H1 (cell line): ENCODE results near the gene RAB11A. TPM values are rescaled to one million over a fixed set of nuclear protein-coding genes. Genes with fewer than 3 reads are reported as not detected.

ENCODE experiments used
- CTCF ChIA-PET: fragments of 300-600 bp; sonication (Branson Sonifier 250); formaldehyde crosslinking; loops from one replicate; lab custom pipeline; 2021; ENCODE audit not compliant: partially characterized antibody; lab: Charles Lee
- POLR2A ChIA-PET: fragments of 300-600 bp; sonication (Branson Sonifier 250); formaldehyde crosslinking; loops from one replicate; lab custom pipeline; 2021; ENCODE audit warnings: inconsistent platforms; ENCODE audit not compliant: partially characterized antibody; lab: Charles Lee
- DNase-seq, 2 experiments: peaks; one replicate each; pipeline versions ENCODE4 v3.0.0 to v3.0.0-alpha.2; 2010 to 2022; ENCODE audit warnings: low spot score in 2 of 2, low read depth in 1 of 2, mixed read lengths in 1 of 2
- FAIRE-seq: peaks from 2 replicates; lab custom pipeline; 2011; peaks lifted over from hg19 to GRCh38; lab: Jason Lieb, UNC
- H2AFZ ChIP-seq: 2 replicates; pipeline ENCODE4 v1.8.1; 2012; ENCODE audit warnings: low read length, inconsistent platforms
- H2AK5ac ChIP-seq: 2 replicates; pipeline ENCODE4 v1.6.1; 2013; ENCODE audit warnings: low read depth, low read length
- H2BK120ac ChIP-seq: replicated peaks from 2 replicates; pipeline ENCODE3; 2013; ENCODE audit warnings: low read depth, low read length, inconsistent platforms
- H2BK12ac ChIP-seq: 2 replicates; pipeline ENCODE4 v1.6.1; 2013; ENCODE audit warnings: low read depth, low read length
- H2BK15ac ChIP-seq: 2 replicates; pipeline ENCODE4 v1.6.1; 2013; ENCODE audit warnings: low read length
- H2BK20ac ChIP-seq: 2 replicates; pipeline ENCODE4 v1.6.1; 2013; ENCODE audit warnings: low read length
- H2BK5ac ChIP-seq: 2 replicates; pipeline ENCODE4 v1.6.1; 2013; ENCODE audit warnings: low read depth, low read length
- H3K14ac ChIP-seq: 2 replicates; pipeline ENCODE4 v1.6.1; 2013; ENCODE audit warnings: inconsistent platforms; ENCODE audit not compliant: insufficient read length
- H3K18ac ChIP-seq: 2 replicates; pipeline ENCODE4 v1.6.1; 2013; ENCODE audit warnings: low read length; ENCODE audit errors: extremely low read depth
- H3K23ac ChIP-seq: 2 replicates; pipeline ENCODE4 v1.6.1; 2013; ENCODE audit warnings: inconsistent platforms; ENCODE audit not compliant: insufficient read length
- H3K23me2 ChIP-seq: 2 replicates; pipeline ENCODE4 v1.6.1; 2013; ENCODE audit warnings: low read depth, low read length
- H3K27ac ChIP-seq: 2 replicates; pipeline ENCODE4 v1.6.1; 2011; ENCODE audit warnings: low read depth, low read length, inconsistent platforms
- H3K27me3 ChIP-seq, 4 experiments: replicated peaks in 1 of 4; 1 replicate in 1 of 4; 2 replicates in 3 of 4; pipeline versions ENCODE4 v1.6.1 to v1.8.1; 2011 to 2013; ENCODE audit warnings: low read length in 3 of 4, mild to moderate bottlenecking in 3 of 4, inconsistent platforms in 2 of 4, mixed read lengths in 2 of 4, moderate library complexity in 1 of 4; ENCODE audit not compliant: control insufficient read depth in 3 of 4, insufficient read depth in 3 of 4; ENCODE audit errors: extremely low read depth in 1 of 4
- H3K36me3 ChIP-seq, 4 experiments: 2 replicates each; pipeline versions ENCODE4 v1.6.1 to v1.8.1; 2011 to 2013; ENCODE audit warnings: mild to moderate bottlenecking in 4 of 4, low read length in 3 of 4, moderate library complexity in 2 of 4, control low read depth in 1 of 4, inconsistent platforms in 1 of 4; ENCODE audit not compliant: insufficient read depth in 4 of 4, control insufficient read depth in 2 of 4
- H3K4ac ChIP-seq: replicated peaks from 2 replicates; pipeline ENCODE3; 2013; ENCODE audit warnings: low read length, low read depth, mixed read lengths, inconsistent platforms; ENCODE audit not compliant: insufficient read length
- H3K4me1 ChIP-seq, 4 experiments: replicated peaks in 1 of 4; 1 replicate in 1 of 4; 2 replicates in 3 of 4; pipeline versions ENCODE4 v1.6.1 to v1.8.1; 2011 to 2013; ENCODE audit warnings: low read length in 3 of 4, inconsistent platforms in 2 of 4, mixed read lengths in 1 of 4; ENCODE audit not compliant: insufficient read depth in 4 of 4, control insufficient read depth in 3 of 4
- H3K4me2 ChIP-seq, 2 experiments: 2 replicates each; pipeline versions ENCODE4 v1.6.1 to v1.8.1; 2011 to 2013; ENCODE audit warnings: low read depth in 2 of 2, low read length in 2 of 2, control low read depth in 1 of 2, inconsistent platforms in 1 of 2, mild to moderate bottlenecking in 1 of 2; ENCODE audit not compliant: insufficient read depth in 1 of 2
- H3K4me3 ChIP-seq, 4 experiments: fragments of 200-600, 300-600 bp in 1 of 4; sonication (generic), shearing (Covaris generic), sonication (Bioruptor Twin) in 1 of 4; 2 replicates each; pipeline versions ENCODE4 v1.5.1 to v1.8.1; 2011 to 2016; ENCODE audit warnings: low read length in 4 of 4, low read depth in 3 of 4, control low read depth in 2 of 4, inconsistent platforms in 2 of 4, mild to moderate bottlenecking in 2 of 4, mixed read lengths in 1 of 4, moderate library complexity in 1 of 4; ENCODE audit not compliant: insufficient read depth in 2 of 4; ENCODE audit errors: extremely low read depth in 1 of 4
- H3K56ac ChIP-seq: replicated peaks from 2 replicates; pipeline ENCODE3; 2013; ENCODE audit warnings: low read depth, mild to moderate bottlenecking, mixed read lengths, low read length, inconsistent platforms; ENCODE audit not compliant: insufficient read length
- H3K79me1 ChIP-seq: 2 replicates; pipeline ENCODE4 v1.6.1; 2013; ENCODE audit warnings: low read depth, low read length, control low read depth
- H3K79me2 ChIP-seq, 2 experiments: 2 replicates each; pipeline versions ENCODE4 v1.6.1 to v1.8.1; 2012 to 2013; ENCODE audit warnings: low read length in 2 of 2, mild to moderate bottlenecking in 2 of 2, inconsistent platforms in 1 of 2; ENCODE audit not compliant: insufficient read depth in 2 of 2, control insufficient read depth in 1 of 2
- H3K9ac ChIP-seq, 4 experiments: replicated peaks in 1 of 4; 1 replicate in 1 of 4; 2 replicates in 3 of 4; pipeline versions ENCODE4 v1.6.1 to v1.8.1; 2011 to 2013; ENCODE audit warnings: low read depth in 3 of 4, low read length in 3 of 4, control low read depth in 2 of 4, mild to moderate bottlenecking in 2 of 4, moderate library complexity in 2 of 4, inconsistent platforms in 1 of 4; ENCODE audit errors: extremely low read depth in 1 of 4
- H3K9me3 ChIP-seq, 2 experiments: 2 replicates each; pipeline versions ENCODE4 v1.6.1 to v1.8.1; 2012 to 2013; ENCODE audit warnings: mild to moderate bottlenecking in 2 of 2, moderate library complexity in 2 of 2, control low read depth in 1 of 2, inconsistent platforms in 1 of 2, low read depth in 1 of 2, low read length in 1 of 2, mixed read lengths in 1 of 2; ENCODE audit not compliant: insufficient read depth in 2 of 2
- H4K20me1 ChIP-seq, 2 experiments: replicated peaks in 1 of 2; 2 replicates each; pipeline versions ENCODE3 to v1.8.1; 2011 to 2013; ENCODE audit warnings: inconsistent platforms in 2 of 2, low read length in 2 of 2, mild to moderate bottlenecking in 1 of 2; ENCODE audit not compliant: insufficient read depth in 2 of 2, control insufficient read depth in 1 of 2
- H4K5ac ChIP-seq: 2 replicates; pipeline ENCODE4 v1.6.1; 2013; ENCODE audit warnings: low read length, low read depth, mixed read lengths, inconsistent platforms; ENCODE audit not compliant: insufficient read length
- H4K8ac ChIP-seq: 2 replicates; pipeline ENCODE4 v1.8.0; 2013; ENCODE audit warnings: mild to moderate bottlenecking, moderate library complexity, low read length, inconsistent platforms; ENCODE audit not compliant: insufficient read depth; ENCODE audit errors: extremely low read depth
- H4K91ac ChIP-seq: replicated peaks from 2 replicates; pipeline ENCODE3; 2013; ENCODE audit warnings: low read length, mixed read lengths, inconsistent platforms; ENCODE audit not compliant: insufficient read length
- WGBS, 2 experiments: shearing (Covaris generic) in 1 of 2; methylation state at CpG; one replicate each; pipeline versions ENCODE4 v1.1.6 to v1.1.7; 2013 to 2015; ENCODE audit warnings: low lambda C conversion rate in 2 of 2, mixed read lengths in 2 of 2, inconsistent platforms in 1 of 2, low coverage in 1 of 2, missing lambda C conversion rate in 1 of 2; ENCODE audit not compliant: insufficient replicate concordance in 2 of 2, insufficient coverage in 1 of 2, insufficient read length in 1 of 2; ENCODE audit errors: extremely low coverage in 1 of 2, missing lambda C conversion rate in 1 of 2; 5-methylcytosine and 5-hydroxymethylcytosine counted together
- polyA plus RNA-seq, 7 experiments: library from polyadenylated mRNA; depleted of rRNA in 3 of 7; stranded (reverse) in 5 of 7; unstranded in 2 of 7; fragments of >200 nt in 5 of 7; fragments of 200-250 nt in 2 of 7; gene quantifications; 1 replicate in 5 of 7; 2 replicates in 1 of 7; 4 replicates in 1 of 7; pipeline versions ENCODE4 v1.2.1 to v1.2.3, GENCODE V29; 2011 to 2013; ENCODE audit warnings: missing spikeins in 2 of 7, mixed read lengths in 2 of 7
- total RNA-seq: library from RNA; stranded (reverse); fragmentation: NEBNext Ultra II Directional; extraction: Animal tissue kit (Norgen Biotek cat#: 25700); gene quantifications from 2 replicates; pipeline ENCODE4 v1.2.1, GENCODE V29; 2021

RAB11A gene
- total and polyA plus RNA-seq, 2 of the 8 experiments (the other 6 are each of a cell fraction or from before 2014, with no cell fraction given), result 211 to 254 TPM

DNA sequence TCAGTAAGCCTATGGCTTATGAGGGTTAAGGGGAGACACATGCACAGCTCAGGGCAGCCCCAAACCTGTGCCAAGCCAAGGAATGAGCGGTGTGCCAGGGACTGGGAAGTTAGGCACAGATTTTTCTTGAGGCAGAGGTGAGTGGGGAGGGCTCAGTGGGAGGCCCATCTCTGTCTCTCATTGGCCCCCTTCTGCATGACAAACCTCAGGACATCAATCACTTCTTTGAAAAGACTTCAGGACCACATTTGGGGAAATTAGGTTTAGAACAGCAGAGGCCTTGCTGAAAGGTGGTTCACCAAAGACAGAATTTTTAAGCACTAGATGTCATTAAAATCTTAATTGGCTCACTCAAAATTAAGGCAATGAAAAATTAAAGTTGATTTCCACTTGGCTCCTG lies 57.2 kb downstream of the RAB11A start:
- CTCF ChIA-PET, result interaction anchor here (1.9 kb wide), 1 partner anchor 10 kb away, joined by 7 read pairs; no protein-coding TSS in a partner anchor
- WGBS, 2 experiments, result 89% methylated on average over 1 of the region's 1 CpG; no CpG with 5 or more reads in 1 of the 2 experiments
- no peak for DNase-seq

More for the DNA sequence above, 57.2 kb downstream of the RAB11A start:
- Histone ChIP-seq H3K23ac (no peak overlapping the region), H3K9ac (no peak overlapping the region), H2AK5ac (no peak overlapping the region), H2BK120ac (no peak overlapping the region), H3K4me3 (no peak overlapping the region), H3K4me1 (peaks cover 0 to 5% (median under 1%) of the 10 kb centered on the region in 4 experiments; a peak in 3 of 7 replicates), H3K14ac (no peak overlapping the region), H2BK5ac (no peak overlapping the region), H3K23me2 (no peaks in the 10 kb centered on the region), H4K91ac (no peak overlapping the region), H2BK12ac (no peak overlapping the region; the same call in 1 of the 2 replicates), H4K20me1 (no peaks in the 10 kb centered on the region), H3K18ac (no peak overlapping the region), H3K56ac (no peak overlapping the region), H3K4me2 (no peak overlapping the region), H2BK20ac (no peak overlapping the region), H2AFZ (no peak overlapping the region), H3K27ac (no peak overlapping the region), H3K9me3 (no peaks in the 10 kb centered on the region), H2BK15ac (no peak overlapping the region), H3K79me2 (no peaks in the 10 kb centered on the region), H4K5ac (no peak overlapping the region), H3K79me1 (no peaks in the 10 kb centered on the region), H3K36me3 (no peaks in the 10 kb centered on the region), H3K4ac (no peak overlapping the region), H4K8ac (no peak overlapping the region), H3K27me3 (no peaks in the 10 kb centered on the region)
- no peak for FAIRE-seq
- POLR2A ChIA-PET, result no interaction called here
